Measurements from ENCODE around the gene SUB1.

GRCh38 chr5:32551865-32552264 lies 33.5 kb upstream of the SUB1 start:
- no peak for TF ChIP-seq YY1 (tag by site-specific recombination; IDR thresholded peaks at IDR 0.05)
- TF ChIP-seq REPIN1 (tag by site-specific recombination; IDR thresholded peaks at IDR 0.05; ENCODE audit: low read depth), result no peak
- TF ChIP-seq CTCF (tag by site-specific recombination; IDR thresholded peaks at IDR 0.05), result no peak
- no peak for TF ChIP-seq ZNF510 (tag by site-specific recombination; IDR thresholded peaks at IDR 0.05; ENCODE audit: insufficient replicate concordance)
- TF ChIP-seq ZNF521 (tag by site-specific recombination; IDR thresholded peaks at IDR 0.05), result no peak
- no peak for TF ChIP-seq ZNF274 (IDR thresholded peaks at IDR 0.05; ENCODE audit: low read length)
- TF ChIP-seq ZNF274 (tag by site-specific recombination; IDR thresholded peaks at IDR 0.05; ENCODE audit: borderline replicate concordance), result no peak
- TF ChIP-seq ZNF24 (tag by site-specific recombination; IDR thresholded peaks at IDR 0.05), result no peak
- no peak for TF ChIP-seq ZNF184 (tag by site-specific recombination; IDR thresholded peaks at IDR 0.05)
